Measurements from ENCODE around the gene TMEM94. TPM values are rescaled to one million over a fixed set of nuclear protein-coding genes. Genes with fewer than 3 reads are reported as not detected.
A peak's percentile ranks its signal among the peaks of the same experiment; 100 is the strongest.

The TMEM94 gene
- total and polyA plus RNA-seq, 2 of the 13 experiments (the other 11 are each of a cell fraction or from before 2014, with no cell fraction given), result 32.6 to 134 TPM

GRCh38 chr17:75412455-75413317 lies 43.7 kb upstream of the TMEM94 start (continued):
- TF ChIP-seq NR3C1 (CRISPR knock-in tag; IDR thresholded peaks at IDR 0.05), result no peak
- TF ChIP-seq, protein P1, sequence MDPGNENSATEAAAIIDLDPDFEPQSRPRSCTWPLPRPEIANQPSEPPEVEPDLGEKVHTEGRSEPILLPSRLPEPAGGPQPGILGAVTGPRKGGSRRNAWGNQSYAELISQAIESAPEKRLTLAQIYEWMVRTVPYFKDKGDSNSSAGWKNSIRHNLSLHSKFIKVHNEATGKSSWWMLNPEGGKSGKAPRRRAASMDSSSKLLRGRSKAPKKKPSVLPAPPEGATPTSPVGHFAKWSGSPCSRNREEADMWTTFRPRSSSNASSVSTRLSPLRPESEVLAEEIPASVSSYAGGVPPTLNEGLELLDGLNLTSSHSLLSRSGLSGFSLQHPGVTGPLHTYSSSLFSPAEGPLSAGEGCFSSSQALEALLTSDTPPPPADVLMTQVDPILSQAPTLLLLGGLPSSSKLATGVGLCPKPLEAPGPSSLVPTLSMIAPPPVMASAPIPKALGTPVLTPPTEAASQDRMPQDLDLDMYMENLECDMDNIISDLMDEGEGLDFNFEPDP (CRISPR knock-in tag; conservative IDR thresholded peaks at IDR 0.05), result no peak
- TF ChIP-seq CEBPG (CRISPR knock-in tag; IDR thresholded peaks at IDR 0.05), result 0 out of 2 replicates have a peak, but pooled peaks have one; percentile 11
- 0 out of 2 replicates have a peak, but pooled peaks have one; percentile 39 for TF ChIP-seq CAMTA2 (CRISPR knock-in tag; IDR thresholded peaks at IDR 0.05; ENCODE audit: borderline replicate concordance)
- TF ChIP-seq ZNF577 (CRISPR knock-in tag; IDR thresholded peaks at IDR 0.05; ENCODE audit: borderline replicate concordance, low read depth), result no peak
- TF ChIP-seq, protein P2, sequence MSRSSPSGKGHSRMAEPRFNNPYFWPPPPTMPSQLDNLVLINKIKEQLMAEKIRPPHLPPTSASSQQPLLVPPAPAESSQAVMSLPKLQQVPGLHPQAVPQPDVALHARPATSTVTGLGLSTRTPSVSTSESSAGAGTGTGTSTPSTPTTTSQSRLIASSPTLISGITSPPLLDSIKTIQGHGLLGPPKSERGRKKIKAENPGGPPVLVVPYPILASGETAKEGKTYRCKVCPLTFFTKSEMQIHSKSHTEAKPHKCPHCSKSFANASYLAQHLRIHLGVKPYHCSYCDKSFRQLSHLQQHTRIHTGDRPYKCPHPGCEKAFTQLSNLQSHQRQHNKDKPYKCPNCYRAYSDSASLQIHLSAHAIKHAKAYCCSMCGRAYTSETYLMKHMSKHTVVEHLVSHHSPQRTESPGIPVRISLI (CRISPR knock-in tag; IDR thresholded peaks at IDR 0.05; ENCODE audit: borderline replicate concordance), result peak; percentile 23; the same call in 1 of the 2 replicates
- peak; percentile 58; the same call in 1 of the 2 replicates for TF ChIP-seq CBFB (CRISPR knock-in tag; IDR thresholded peaks at IDR 0.05)
- 0 out of 2 replicates have a peak, but pooled peaks have one; percentile 71 for TF ChIP-seq ZSCAN9 (CRISPR knock-in tag; IDR thresholded peaks at IDR 0.05; ENCODE audit: borderline replicate concordance)
- TF ChIP-seq, protein P3, sequence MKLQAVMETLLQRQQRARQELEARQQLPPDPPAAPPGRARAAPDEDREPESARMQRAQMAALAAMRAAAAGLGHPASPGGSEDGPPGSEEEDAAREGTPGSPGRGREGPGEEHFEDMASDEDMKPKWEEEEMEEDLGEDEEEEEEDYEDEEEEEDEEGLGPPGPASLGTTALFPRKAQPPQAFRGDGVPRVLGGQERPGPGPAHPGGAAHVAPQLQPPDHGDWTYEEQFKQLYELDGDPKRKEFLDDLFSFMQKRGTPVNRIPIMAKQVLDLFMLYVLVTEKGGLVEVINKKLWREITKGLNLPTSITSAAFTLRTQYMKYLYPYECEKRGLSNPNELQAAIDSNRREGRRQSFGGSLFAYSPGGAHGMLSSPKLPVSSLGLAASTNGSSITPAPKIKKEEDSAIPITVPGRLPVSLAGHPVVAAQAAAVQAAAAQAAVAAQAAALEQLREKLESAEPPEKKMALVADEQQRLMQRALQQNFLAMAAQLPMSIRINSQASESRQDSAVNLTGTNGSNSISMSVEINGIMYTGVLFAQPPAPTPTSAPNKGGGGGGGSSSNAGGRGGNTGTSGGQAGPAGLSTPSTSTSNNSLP (IDR thresholded peaks at IDR 0.05; ENCODE audit: low read depth, low read length), result 0 out of 2 replicates have a peak, but pooled peaks have one; percentile 48
- TF ChIP-seq U2AF1 (optimal IDR thresholded peaks at IDR 0.05; ENCODE audit: low read depth, low read length), result peak; percentile 17
- TF ChIP-seq E2F2 (CRISPR knock-in tag; IDR thresholded peaks at IDR 0.05; ENCODE audit: borderline replicate concordance), result no peak
- TF ChIP-seq, protein P4, sequence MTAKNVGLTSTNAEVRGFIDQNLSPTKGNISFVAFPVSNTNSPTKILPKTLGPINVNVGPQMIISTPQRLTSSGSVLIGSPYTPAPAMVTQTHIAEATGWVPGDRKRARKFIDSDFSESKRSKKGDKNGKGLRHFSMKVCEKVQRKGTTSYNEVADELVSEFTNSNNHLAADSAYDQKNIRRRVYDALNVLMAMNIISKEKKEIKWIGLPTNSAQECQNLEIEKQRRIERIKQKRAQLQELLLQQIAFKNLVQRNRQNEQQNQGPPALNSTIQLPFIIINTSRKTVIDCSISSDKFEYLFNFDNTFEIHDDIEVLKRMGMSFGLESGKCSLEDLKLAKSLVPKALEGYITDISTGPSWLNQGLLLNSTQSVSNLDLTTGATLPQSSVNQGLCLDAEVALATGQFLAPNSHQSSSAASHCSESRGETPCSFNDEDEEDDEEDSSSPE (CRISPR knock-in tag; IDR thresholded peaks at IDR 0.05), result 0 out of 2 replicates have a peak, but pooled peaks have one; percentile 8
- TF ChIP-seq TARDBP (CRISPR knock-in tag; IDR thresholded peaks at IDR 0.05), result 0 out of 2 replicates have a peak, but pooled peaks have one; percentile 30
- TF ChIP-seq, protein P5, sequence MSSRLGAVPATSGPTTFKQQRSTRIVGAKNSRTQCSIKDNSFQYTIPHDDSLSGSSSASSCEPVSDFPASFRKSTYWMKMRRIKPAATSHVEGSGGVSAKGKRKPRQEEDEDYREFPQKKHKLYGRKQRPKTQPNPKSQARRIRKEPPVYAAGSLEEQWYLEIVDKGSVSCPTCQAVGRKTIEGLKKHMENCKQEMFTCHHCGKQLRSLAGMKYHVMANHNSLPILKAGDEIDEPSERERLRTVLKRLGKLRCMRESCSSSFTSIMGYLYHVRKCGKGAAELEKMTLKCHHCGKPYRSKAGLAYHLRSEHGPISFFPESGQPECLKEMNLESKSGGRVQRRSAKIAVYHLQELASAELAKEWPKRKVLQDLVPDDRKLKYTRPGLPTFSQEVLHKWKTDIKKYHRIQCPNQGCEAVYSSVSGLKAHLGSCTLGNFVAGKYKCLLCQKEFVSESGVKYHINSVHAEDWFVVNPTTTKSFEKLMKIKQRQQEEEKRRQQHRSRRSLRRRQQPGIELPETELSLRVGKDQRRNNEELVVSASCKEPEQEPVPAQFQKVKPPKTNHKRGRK (CRISPR knock-in tag; IDR thresholded peaks at IDR 0.05), result peak; percentile 98
- 0 out of 2 replicates have a peak, but pooled peaks have one; percentile 38 for TF ChIP-seq HOMEZ (CRISPR knock-in tag; IDR thresholded peaks at IDR 0.05; ENCODE audit: low read depth)

Measured in HepG2 (cell line).